NCI-H2171 treated with DMSO at 0.1 percent for 48 hours (cell line): ENCODE data around the gene AOPEP.
A peak's percentile ranks its signal among the peaks of the same experiment; 100 is the strongest.
"Not testable (repeated sequence)": the region's sequence is repeated elsewhere in the genome, so short reads cannot be mapped to it uniquely, and the experiment has no call there.

Source experiments
- DNase-seq: peaks from one replicate; lab custom pipeline; 2025; lab: John Stamatoyannopoulos, UW

The AOPEP gene

DNA sequence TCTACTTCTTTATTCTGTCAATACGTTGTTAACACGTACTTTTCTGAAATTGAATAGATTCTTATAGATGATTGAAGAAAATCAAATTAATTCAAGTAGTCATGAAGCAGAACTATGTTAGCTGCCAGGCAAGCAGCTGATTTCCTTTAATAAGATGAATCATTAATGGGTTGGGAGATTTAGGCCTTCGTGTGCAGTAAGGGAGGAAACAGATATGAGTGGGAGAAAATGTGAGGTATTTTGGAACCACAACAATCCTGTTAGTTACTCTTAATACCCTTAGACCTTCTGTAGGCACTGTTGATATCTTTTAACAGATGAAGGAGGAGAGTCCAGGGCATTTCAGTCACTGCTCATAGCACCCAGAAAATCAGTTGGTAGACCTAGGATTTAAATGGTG is 121.0 kb downstream of the AOPEP start:
- no peak for DNase-seq

DNA sequence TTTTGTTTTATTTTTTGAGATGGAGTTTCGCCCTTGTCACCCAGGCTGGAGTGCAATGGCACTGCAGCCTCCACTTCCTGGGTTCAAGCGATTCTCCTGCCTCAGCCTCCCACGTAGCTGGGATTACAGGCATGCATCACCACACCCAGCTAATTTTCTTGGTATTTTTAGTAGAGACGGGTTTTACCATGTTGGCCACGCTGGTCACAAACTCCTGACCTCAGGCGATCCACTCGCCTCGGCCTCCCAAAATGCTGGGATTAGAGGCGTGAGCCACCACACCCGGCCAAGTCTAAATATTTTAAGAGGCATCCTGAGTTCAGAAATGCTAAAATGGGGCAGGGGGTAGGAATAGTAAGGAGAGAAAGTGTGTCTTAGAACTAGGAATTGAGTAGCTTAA is 122.3 kb downstream of the AOPEP start:
- DNase-seq = not testable (repeated sequence)

- no peak for DNase-seq
These were observed 124.3 kb downstream of the AOPEP start for GRCh38 chr9:94850540-94851434.

DNA sequence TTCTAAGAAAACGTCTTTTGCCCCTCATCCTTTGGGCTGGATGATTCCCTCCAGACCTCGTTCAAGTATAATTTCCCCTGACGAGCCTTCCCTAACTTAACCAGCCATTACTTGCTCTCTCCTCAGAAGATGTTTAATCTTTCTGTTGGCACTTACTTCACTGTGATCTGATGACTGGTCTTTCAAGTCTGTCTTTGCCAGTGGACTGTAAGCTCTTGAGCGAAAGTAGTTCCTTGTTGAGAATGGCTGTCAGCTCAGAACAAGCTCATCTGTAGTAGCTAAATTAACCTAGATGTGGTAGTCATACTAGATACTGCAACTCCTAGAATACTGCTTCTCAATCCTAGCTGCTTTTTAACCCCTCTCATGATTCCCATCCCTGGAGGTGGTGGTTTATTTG is 125.0 kb downstream of the AOPEP start:
- DNase-seq = no peak

GRCh38 chr9:94851892-94852291 is 125.4 kb downstream of the AOPEP start:
- no peak for DNase-seq

DNA sequence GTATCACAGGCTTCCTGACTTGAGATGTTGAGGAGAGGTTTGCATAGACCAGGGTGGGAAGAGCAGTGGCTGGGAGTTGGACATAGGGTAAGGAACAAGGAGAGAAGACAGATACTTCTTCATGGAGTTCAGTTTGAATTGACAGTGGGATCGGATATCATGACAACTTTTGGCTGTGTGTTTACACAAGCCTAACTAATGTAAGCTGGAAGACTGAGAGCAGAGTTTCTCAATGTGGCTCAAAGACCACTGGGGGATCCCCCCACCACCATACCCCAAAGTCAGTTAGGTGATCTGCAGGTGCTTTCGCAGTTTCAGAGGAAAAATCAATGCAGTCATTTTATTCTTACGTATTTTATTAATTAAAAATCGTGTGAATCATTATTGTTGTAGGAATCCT is 125.9 kb downstream of the AOPEP start:
- no peak for DNase-seq

- no peak for DNase-seq
These were observed 127.4 kb downstream of the AOPEP start for GRCh38 chr9:94853887-94854286.

DNA sequence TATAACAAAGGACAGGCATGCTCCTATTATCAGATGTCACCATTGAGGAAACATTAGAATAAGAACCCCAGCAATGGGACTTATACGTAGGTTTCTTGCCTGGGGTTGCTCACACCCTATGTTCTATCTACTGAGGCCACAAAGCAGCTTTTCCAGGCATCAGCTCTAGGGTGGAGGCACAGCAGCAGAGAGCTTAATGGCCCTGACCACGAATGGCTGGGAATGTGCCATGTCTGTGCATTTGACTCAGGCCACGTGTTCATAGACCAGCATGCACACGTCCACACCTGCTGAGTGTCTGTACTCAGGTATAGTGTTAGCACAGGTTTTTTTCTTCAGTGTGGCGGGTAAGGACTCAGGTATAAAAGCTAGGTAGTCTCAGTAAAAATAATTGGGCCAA is 129.4 kb downstream of the AOPEP start:
- DNase-seq = no peak

GRCh38 chr9:94857791-94858190 is 131.3 kb downstream of the AOPEP start:
- DNase-seq = no peak

DNA sequence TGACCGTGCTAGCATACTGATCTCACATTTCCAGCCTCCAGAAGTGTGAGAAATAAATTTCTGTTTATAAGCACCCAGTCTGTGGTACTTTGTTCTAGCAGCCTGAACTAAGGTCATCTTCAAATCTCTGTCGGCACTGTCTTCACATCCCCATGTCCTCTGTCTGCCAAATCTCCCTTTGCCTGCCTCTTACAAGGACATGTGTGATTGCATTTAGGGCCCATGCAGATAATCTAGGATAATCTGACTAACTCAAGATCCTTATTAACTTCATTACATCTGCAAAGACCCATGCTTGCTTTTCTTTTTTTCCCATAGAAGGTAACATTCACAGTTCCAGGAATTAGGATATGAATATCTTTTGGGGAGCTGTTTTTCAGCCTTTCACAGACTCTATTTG is 132.7 kb downstream of the AOPEP start:
- DNase-seq = no peak

GRCh38 chr9:94859891-94860290 is 133.4 kb downstream of the AOPEP start:
- DNase-seq = no peak

DNA sequence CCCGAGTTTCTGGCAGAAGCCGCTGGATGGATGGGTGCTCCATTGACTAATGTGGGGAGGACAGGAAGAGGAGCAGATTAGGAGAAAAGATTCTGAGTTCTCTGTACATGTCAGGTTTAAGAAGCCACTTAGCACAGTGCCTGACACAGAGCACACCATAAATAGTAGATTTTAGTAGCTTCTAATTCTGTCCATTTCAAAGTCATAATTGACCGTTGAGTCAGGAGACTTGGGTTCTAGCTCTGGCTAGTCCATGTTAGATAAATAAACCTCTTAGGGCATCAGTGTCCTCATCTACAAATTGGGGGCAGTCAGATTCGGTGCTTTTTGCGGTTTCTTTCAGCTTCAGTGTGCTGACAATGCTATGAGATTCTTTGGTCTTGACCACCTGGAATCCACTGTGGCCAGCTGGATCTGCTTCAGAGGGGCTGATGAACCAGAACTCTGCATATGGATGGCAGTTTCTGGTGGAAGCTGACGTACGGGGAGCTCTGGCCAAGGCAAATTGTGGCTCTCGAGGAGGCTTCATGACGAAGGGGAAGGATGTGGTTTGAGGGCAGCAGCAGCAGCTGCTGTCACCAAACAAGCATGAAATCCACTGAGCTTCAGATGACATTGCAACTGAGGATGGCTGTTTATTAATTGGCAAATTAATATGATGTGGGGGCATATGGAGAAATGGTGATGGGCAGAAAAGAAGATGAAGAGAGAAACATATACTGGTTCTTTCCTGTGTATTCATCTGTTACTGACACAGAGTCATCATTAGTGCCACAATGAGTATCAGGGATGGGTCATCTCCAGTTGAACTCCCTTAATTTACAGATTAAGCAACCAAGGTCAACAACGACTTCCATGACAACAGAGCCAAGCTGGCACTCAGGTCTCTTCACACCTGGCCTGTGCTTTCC is 134.4 kb downstream of the AOPEP start:
- no peak for DNase-seq

GRCh38 chr9:94861589-94862272 is 135.2 kb downstream of the AOPEP start:
- no peak for DNase-seq

GRCh38 chr9:94864196-94864595 is 137.7 kb downstream of the AOPEP start:
- DNase-seq = no peak

GRCh38 chr9:94864862-94865509 is 138.5 kb downstream of the AOPEP start:
- DNase-seq = no peak

- peak; percentile 39 for DNase-seq
These were observed 139.3 kb downstream of the AOPEP start for GRCh38 chr9:94865582-94866452.

DNA sequence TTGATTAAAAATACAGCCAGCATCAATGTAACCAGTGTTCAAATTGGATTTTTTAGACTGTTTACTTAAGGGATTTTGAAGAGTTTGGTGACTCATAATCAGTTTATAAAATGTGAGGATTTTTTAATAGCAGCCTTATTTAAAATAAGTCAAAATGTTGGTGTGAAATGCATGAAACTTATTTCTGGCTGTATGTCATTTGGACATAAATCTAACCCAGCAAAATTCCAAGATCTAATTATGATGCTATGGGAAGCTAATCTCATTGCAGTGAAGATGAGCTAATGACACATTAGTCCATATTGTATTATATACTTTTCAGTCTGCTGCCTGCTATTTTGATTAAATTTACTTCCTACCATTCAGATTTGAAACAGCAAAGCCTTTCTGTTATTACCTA is 140.3 kb downstream of the AOPEP start:
- DNase-seq = no peak

GRCh38 chr9:94867281-94867841 is 140.9 kb downstream of the AOPEP start:
- DNase-seq = no peak

DNA sequence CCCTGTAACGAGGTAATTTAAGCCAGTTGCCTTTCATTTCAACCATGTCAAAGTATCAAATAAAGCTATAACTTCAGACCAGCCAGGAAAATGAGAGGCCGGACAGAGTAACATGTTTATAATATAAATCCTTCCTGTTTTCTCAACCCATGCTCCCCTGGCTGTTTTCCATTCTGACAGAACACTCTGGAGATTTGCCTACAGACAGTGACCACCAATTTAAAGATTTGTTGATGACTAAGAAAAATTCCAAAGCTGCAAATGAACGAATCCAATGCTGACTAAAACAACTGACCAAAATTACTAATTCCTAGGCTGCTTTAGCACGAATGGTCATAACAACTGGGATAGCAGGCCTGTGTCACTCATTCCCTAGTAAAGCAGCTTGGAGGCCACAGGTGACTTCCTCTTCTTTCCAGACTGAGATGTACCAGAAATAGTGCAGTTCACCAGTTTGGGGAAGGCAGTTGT is 141.4 kb downstream of the AOPEP start:
- DNase-seq = peak; percentile 8

DNA sequence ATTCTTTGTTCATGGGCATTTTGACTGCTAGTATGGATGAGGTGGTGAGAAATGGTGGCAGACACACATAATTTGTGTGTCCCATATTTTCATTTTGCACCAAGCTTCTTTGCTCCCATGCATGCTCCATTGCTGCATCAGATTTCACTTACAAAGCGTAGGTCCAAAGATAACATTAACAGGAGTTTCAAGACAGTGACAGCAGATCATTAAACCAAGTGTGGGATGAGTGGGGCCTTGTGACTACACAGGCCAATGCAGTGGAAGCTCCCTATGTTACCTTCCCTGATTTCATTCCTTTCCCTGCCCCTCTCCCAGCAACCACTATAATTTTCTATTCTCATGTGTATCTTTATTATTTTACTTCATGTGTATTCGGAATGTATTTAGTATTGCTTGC is 142.0 kb downstream of the AOPEP start:
- DNase-seq = no peak
